Measurements from ENCODE around the gene APBA2.

Gene APBA2

GRCh38 chr15:29067949-29068348, 182.2 kb downstream of the APBA2 start:
- DNase-seq (ENCODE audit: low read depth), result no peak
- no peak overlapping the region for H3K4me3 ChIP-seq (ENCODE audit: low read depth, low read length)
- TF ChIP-seq, protein P1, sequence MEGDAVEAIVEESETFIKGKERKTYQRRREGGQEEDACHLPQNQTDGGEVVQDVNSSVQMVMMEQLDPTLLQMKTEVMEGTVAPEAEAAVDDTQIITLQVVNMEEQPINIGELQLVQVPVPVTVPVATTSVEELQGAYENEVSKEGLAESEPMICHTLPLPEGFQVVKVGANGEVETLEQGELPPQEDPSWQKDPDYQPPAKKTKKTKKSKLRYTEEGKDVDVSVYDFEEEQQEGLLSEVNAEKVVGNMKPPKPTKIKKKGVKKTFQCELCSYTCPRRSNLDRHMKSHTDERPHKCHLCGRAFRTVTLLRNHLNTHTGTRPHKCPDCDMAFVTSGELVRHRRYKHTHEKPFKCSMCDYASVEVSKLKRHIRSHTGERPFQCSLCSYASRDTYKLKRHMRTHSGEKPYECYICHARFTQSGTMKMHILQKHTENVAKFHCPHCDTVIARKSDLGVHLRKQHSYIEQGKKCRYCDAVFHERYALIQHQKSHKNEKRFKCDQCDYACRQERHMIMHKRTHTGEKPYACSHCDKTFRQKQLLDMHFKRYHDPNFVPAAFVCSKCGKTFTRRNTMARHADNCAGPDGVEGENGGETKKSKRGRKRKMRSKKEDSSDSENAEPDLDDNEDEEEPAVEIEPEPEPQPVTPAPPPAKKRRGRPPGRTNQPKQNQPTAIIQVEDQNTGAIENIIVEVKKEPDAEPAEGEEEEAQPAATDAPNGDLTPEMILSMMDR (IDR thresholded peaks at IDR 0.05; ENCODE audit: low read depth, low read length), result no peak
- TF ChIP-seq, protein P2, sequence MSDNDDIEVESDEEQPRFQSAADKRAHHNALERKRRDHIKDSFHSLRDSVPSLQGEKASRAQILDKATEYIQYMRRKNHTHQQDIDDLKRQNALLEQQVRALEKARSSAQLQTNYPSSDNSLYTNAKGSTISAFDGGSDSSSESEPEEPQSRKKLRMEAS (IDR thresholded peaks at IDR 0.05; ENCODE audit: low read depth, low read length), result no peak
- TF ChIP-seq MYC (IDR thresholded peaks at IDR 0.05; ENCODE audit: low read depth, low read length) (no peak), POLR2A (IDR thresholded peaks at IDR 0.05; ENCODE audit: extremely low read depth, insufficient read length) (no peak)

GRCh38 chr15:29070471-29071231, 184.9 kb downstream of the APBA2 start:
- no peak overlapping the region for H3K4me3 ChIP-seq (ENCODE audit: low read depth, low read length)
- DNase-seq (ENCODE audit: low read depth), result no peak

GRCh38 chr15:29071232-29071881, 185.6 kb downstream of the APBA2 start:
- DNase-seq (ENCODE audit: low read depth), result no peak
- TF ChIP-seq, protein P2 (IDR thresholded peaks at IDR 0.05; ENCODE audit: low read depth, low read length), result no peak
- TF ChIP-seq, protein P1 (IDR thresholded peaks at IDR 0.05; ENCODE audit: low read depth, low read length), result no peak
- TF ChIP-seq MYC (IDR thresholded peaks at IDR 0.05; ENCODE audit: low read depth, low read length) (no peak), POLR2A (IDR thresholded peaks at IDR 0.05; ENCODE audit: extremely low read depth, insufficient read length) (no peak)
- H3K4me3 ChIP-seq (ENCODE audit: low read depth, low read length), result no peak overlapping the region

More at GRCh38 chr15:29070471-29071231, 184.9 kb downstream of the APBA2 start:
- no peak for TF ChIP-seq MYC (IDR thresholded peaks at IDR 0.05; ENCODE audit: low read depth, low read length)
- TF ChIP-seq, protein P2 (IDR thresholded peaks at IDR 0.05; ENCODE audit: low read depth, low read length), result no peak
- TF ChIP-seq, protein P1 (IDR thresholded peaks at IDR 0.05; ENCODE audit: low read depth, low read length), result no peak

- no peak for DNase-seq (ENCODE audit: low read depth)
- H3K4me3 ChIP-seq (ENCODE audit: low read depth, low read length), result no peak overlapping the region
- no peak for TF ChIP-seq MYC (IDR thresholded peaks at IDR 0.05; ENCODE audit: low read depth, low read length)
- TF ChIP-seq, protein P1 (IDR thresholded peaks at IDR 0.05; ENCODE audit: low read depth, low read length), result no peak
- TF ChIP-seq POLR2A (IDR thresholded peaks at IDR 0.05; ENCODE audit: extremely low read depth, insufficient read length), result no peak
- TF ChIP-seq, protein P2 (IDR thresholded peaks at IDR 0.05; ENCODE audit: low read depth, low read length), result no peak
Observed at GRCh38 chr15:29071882-29072273, 186.1 kb downstream of the APBA2 start.

- TF ChIP-seq, protein P1 (IDR thresholded peaks at IDR 0.05; ENCODE audit: low read depth, low read length), result no peak
- TF ChIP-seq MYC (IDR thresholded peaks at IDR 0.05; ENCODE audit: low read depth, low read length) (no peak), POLR2A (IDR thresholded peaks at IDR 0.05; ENCODE audit: extremely low read depth, insufficient read length) (no peak)
- TF ChIP-seq, protein P2 (IDR thresholded peaks at IDR 0.05; ENCODE audit: low read depth, low read length), result no peak
- DNase-seq (ENCODE audit: low read depth), result no peak
- H3K4me3 ChIP-seq (ENCODE audit: low read depth, low read length), result no peak overlapping the region
Observed at GRCh38 chr15:29072444-29072843, 186.7 kb downstream of the APBA2 start.

All from NB4 (cell line).